WTC11 (cell line): ENCODE measurements around the gene RRAD.

Experiments used
- CREM ChIP-seq: sonication (generic); formaldehyde crosslinking; IDR thresholded peaks from 2 replicates; pipeline ENCODE4 v1.8.1; 2022; ENCODE audit warnings: mild to moderate bottlenecking, missing genetic modification reagents, moderate library complexity
- ETV6 ChIP-seq: sonication (generic); formaldehyde crosslinking; IDR thresholded peaks from 2 replicates; pipeline ENCODE4 v1.8.1; 2022; ENCODE audit warnings: mild to moderate bottlenecking, missing genetic modification reagents
- GRHL2 ChIP-seq: fragments of 250-450 bp; sonication (Bioruptor Pico); IDR thresholded peaks from 2 replicates; pipeline ENCODE4 v1.8.0; 2022; ENCODE audit warnings: mild to moderate bottlenecking, moderate library complexity; ENCODE audit not compliant: insufficient replicate concordance, severe bottlenecking
- HMGA2 ChIP-seq: fragments of 250-450 bp; sonication (Bioruptor Pico); IDR thresholded peaks from 2 replicates; pipeline ENCODE4 v1.4.0; 2021; ENCODE audit warnings: mild to moderate bottlenecking, moderate library complexity
- KAT7 ChIP-seq: sonication (generic); formaldehyde crosslinking; IDR thresholded peaks from 2 replicates; pipeline ENCODE4 v1.8.1; 2023; ENCODE audit warnings: missing genetic modification reagents, mild to moderate bottlenecking, borderline replicate concordance
- SP1 ChIP-seq: sonication (generic); formaldehyde crosslinking; conservative IDR thresholded peaks from 2 replicates; pipeline ENCODE4 v1.8.1; 2022; ENCODE audit warnings: missing genetic modification reagents
- TEAD1 ChIP-seq: sonication (generic); formaldehyde crosslinking; IDR thresholded peaks from 2 replicates; pipeline ENCODE4 v1.8.0; 2022; ENCODE audit warnings: mild to moderate bottlenecking, missing genetic modification reagents
- ZNF121 ChIP-seq: sonication (generic); formaldehyde crosslinking; IDR thresholded peaks from 2 replicates; pipeline ENCODE4 v1.8.0; 2023; ENCODE audit warnings: missing genetic modification reagents
- ZNF138 ChIP-seq: sonication (generic); formaldehyde crosslinking; conservative IDR thresholded peaks from 2 replicates; pipeline ENCODE4 v1.8.1; 2022; ENCODE audit warnings: mild to moderate bottlenecking, moderate library complexity, missing genetic modification reagents
- TF ChIP-seq, protein P1 (sequence below): fragments of 200-600 bp; IDR thresholded peaks from 2 replicates; pipeline ENCODE4 v1.8.0; 2022; ENCODE audit warnings: antibody characterized with exemption
- TF ChIP-seq, protein P2 (sequence below): sonication (generic); formaldehyde crosslinking; IDR thresholded peaks from 2 replicates; pipeline ENCODE4 v1.8.1; 2022; ENCODE audit warnings: mild to moderate bottlenecking, missing genetic modification reagents, moderate library complexity, borderline replicate concordance
- TF ChIP-seq, protein P3 (sequence below): sonication (generic); formaldehyde crosslinking; conservative IDR thresholded peaks from 2 replicates; pipeline ENCODE4 v1.8.1; 2022; ENCODE audit warnings: mild to moderate bottlenecking, missing genetic modification reagents
- TF ChIP-seq, protein P4 (sequence below): sonication (generic); formaldehyde crosslinking; IDR thresholded peaks from 2 replicates; pipeline ENCODE4 v1.8.0; 2022; ENCODE audit warnings: mild to moderate bottlenecking, missing genetic modification reagents
- TF ChIP-seq, protein P5 (sequence below): sonication (generic); formaldehyde crosslinking; conservative IDR thresholded peaks from 2 replicates; pipeline ENCODE4 v1.8.1; 2023; ENCODE audit warnings: mild to moderate bottlenecking, low read depth, missing genetic modification reagents, moderate library complexity

DNA sequence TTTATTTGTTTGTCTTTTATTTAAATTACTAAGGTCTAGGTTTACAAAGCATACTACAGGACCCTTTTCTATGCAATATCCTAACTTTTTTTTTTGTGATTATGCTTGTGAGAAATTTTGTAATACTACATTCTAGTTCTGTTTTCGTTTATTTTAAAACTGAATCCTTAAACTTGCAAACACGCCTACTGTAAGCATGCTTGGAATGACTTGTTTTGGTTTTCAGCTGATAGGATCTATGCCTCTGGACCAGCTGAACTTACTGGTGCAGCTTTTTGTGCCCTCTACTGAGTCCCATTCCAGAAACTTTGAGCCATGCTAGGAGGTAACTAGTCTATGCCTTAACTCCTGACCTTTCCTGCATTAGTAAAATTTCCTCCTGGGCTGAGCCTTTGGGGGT is 39.0 kb downstream of the RRAD start:
- TF ChIP-seq, protein P1, sequence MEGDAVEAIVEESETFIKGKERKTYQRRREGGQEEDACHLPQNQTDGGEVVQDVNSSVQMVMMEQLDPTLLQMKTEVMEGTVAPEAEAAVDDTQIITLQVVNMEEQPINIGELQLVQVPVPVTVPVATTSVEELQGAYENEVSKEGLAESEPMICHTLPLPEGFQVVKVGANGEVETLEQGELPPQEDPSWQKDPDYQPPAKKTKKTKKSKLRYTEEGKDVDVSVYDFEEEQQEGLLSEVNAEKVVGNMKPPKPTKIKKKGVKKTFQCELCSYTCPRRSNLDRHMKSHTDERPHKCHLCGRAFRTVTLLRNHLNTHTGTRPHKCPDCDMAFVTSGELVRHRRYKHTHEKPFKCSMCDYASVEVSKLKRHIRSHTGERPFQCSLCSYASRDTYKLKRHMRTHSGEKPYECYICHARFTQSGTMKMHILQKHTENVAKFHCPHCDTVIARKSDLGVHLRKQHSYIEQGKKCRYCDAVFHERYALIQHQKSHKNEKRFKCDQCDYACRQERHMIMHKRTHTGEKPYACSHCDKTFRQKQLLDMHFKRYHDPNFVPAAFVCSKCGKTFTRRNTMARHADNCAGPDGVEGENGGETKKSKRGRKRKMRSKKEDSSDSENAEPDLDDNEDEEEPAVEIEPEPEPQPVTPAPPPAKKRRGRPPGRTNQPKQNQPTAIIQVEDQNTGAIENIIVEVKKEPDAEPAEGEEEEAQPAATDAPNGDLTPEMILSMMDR, result no peak
- no peak for TF ChIP-seq ZNF138 (CRISPR knock-in tag)
- TF ChIP-seq, protein P2, sequence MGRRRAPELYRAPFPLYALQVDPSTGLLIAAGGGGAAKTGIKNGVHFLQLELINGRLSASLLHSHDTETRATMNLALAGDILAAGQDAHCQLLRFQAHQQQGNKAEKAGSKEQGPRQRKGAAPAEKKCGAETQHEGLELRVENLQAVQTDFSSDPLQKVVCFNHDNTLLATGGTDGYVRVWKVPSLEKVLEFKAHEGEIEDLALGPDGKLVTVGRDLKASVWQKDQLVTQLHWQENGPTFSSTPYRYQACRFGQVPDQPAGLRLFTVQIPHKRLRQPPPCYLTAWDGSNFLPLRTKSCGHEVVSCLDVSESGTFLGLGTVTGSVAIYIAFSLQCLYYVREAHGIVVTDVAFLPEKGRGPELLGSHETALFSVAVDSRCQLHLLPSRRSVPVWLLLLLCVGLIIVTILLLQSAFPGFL (CRISPR knock-in tag), result no peak
- TF ChIP-seq, protein P3, sequence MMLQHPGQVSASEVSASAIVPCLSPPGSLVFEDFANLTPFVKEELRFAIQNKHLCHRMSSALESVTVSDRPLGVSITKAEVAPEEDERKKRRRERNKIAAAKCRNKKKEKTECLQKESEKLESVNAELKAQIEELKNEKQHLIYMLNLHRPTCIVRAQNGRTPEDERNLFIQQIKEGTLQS, result no peak
- no peak for TF ChIP-seq ZNF121 (CRISPR knock-in tag)
- no peak for TF ChIP-seq GRHL2 (CRISPR knock-in tag)
- no peak for TF ChIP-seq HMGA2 (CRISPR knock-in tag)
- TF ChIP-seq TEAD1 (CRISPR knock-in tag), result no peak
- TF ChIP-seq, protein P4, sequence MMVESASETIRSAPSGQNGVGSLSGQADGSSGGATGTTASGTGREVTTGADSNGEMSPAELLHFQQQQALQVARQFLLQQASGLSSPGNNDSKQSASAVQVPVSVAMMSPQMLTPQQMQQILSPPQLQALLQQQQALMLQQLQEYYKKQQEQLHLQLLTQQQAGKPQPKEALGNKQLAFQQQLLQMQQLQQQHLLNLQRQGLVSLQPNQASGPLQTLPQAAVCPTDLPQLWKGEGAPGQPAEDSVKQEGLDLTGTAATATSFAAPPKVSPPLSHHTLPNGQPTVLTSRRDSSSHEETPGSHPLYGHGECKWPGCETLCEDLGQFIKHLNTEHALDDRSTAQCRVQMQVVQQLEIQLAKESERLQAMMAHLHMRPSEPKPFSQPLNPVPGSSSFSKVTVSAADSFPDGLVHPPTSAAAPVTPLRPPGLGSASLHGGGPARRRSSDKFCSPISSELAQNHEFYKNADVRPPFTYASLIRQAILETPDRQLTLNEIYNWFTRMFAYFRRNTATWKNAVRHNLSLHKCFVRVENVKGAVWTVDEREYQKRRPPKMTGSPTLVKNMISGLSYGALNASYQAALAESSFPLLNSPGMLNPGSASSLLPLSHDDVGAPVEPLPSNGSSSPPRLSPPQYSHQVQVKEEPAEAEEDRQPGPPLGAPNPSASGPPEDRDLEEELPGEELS (CRISPR knock-in tag), result no peak
- TF ChIP-seq, protein P5, sequence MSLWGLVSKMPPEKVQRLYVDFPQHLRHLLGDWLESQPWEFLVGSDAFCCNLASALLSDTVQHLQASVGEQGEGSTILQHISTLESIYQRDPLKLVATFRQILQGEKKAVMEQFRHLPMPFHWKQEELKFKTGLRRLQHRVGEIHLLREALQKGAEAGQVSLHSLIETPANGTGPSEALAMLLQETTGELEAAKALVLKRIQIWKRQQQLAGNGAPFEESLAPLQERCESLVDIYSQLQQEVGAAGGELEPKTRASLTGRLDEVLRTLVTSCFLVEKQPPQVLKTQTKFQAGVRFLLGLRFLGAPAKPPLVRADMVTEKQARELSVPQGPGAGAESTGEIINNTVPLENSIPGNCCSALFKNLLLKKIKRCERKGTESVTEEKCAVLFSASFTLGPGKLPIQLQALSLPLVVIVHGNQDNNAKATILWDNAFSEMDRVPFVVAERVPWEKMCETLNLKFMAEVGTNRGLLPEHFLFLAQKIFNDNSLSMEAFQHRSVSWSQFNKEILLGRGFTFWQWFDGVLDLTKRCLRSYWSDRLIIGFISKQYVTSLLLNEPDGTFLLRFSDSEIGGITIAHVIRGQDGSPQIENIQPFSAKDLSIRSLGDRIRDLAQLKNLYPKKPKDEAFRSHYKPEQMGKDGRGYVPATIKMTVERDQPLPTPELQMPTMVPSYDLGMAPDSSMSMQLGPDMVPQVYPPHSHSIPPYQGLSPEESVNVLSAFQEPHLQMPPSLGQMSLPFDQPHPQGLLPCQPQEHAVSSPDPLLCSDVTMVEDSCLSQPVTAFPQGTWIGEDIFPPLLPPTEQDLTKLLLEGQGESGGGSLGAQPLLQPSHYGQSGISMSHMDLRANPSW, result no peak
- TF ChIP-seq KAT7 (CRISPR knock-in tag), result no peak
- no peak for TF ChIP-seq SP1 (CRISPR knock-in tag)
- TF ChIP-seq CREM (CRISPR knock-in tag), result no peak
- TF ChIP-seq ETV6 (CRISPR knock-in tag), result no peak
